GM12873 (cell line): ENCODE data around the gene KCNK1.

Source experiments
- CTCF ChIP-seq: IDR thresholded peaks from 2 replicates; pipeline ENCODE4 v1.5.1; 2012; ENCODE audit warnings: low read depth, mild to moderate bottlenecking, moderate library complexity, low read length, control low read depth; ENCODE audit not compliant: insufficient read depth; ENCODE audit errors: missing control alignments

KCNK1 gene

GRCh38 chr1:233714631-233715217, 100.8 kb downstream of the KCNK1 start:
- TF ChIP-seq CTCF = no peak

GRCh38 chr1:233718057-233718456, 104.2 kb downstream of the KCNK1 start:
- no peak for TF ChIP-seq CTCF

GRCh38 chr1:233719655-233720341, 105.9 kb downstream of the KCNK1 start:
- no peak for TF ChIP-seq CTCF

- TF ChIP-seq CTCF = no peak
Measured at GRCh38 chr1:233721004-233721595, 107.2 kb downstream of the KCNK1 start.
